Kidney (tissue), 14 donors: ENCODE measurements around the gene TBC1D9B. TPM values are rescaled to one million over a fixed set of nuclear protein-coding genes. Genes with fewer than 3 reads are reported as not detected.

Experiments
- DNase-seq, 5 donors: peaks; one replicate each; pipeline ENCODE4 v3.0.0-alpha.2; 2013 to 2020
- FAIRE-seq: peaks from 2 replicates; lab custom pipeline; 2012; peaks lifted over from hg19 to GRCh38; lab: Jason Lieb, UNC
- H3K27ac ChIP-seq, 2 donors: one replicate each; pipeline ENCODE4 v1.7.0; 2013; ENCODE audit warnings: low read depth in 2 of 2, low read length in 2 of 2, inconsistent platforms in 1 of 2
- H3K27me3 ChIP-seq: one replicate; pipeline ENCODE4 v1.7.1; 2013; ENCODE audit warnings: low read length, inconsistent platforms; ENCODE audit not compliant: control insufficient read depth, insufficient read depth
- H3K36me3 ChIP-seq, 3 donors: one replicate each; pipeline versions ENCODE4 v1.7.0 to v1.7.1; 2013; ENCODE audit warnings: low read length in 3 of 3, control low read depth in 1 of 3, inconsistent platforms in 1 of 3; ENCODE audit not compliant: insufficient read depth in 3 of 3, control insufficient read depth in 2 of 3
- H3K4me1 ChIP-seq, 3 donors: one replicate each; pipeline versions ENCODE4 v1.7.0 to v1.7.1; 2013; ENCODE audit warnings: low read length in 3 of 3, inconsistent platforms in 1 of 3, low read depth in 1 of 3; ENCODE audit not compliant: control insufficient read depth in 2 of 3, insufficient read depth in 2 of 3
- H3K4me3 ChIP-seq, 3 donors: one replicate each; pipeline versions ENCODE4 v1.7.0 to v1.8.1; 2013; ENCODE audit warnings: low read length in 3 of 3, control low read depth in 1 of 3, inconsistent platforms in 1 of 3
- H3K9ac ChIP-seq, 3 donors: one replicate each; pipeline versions ENCODE4 v1.7.0 to v1.7.1; 2013; ENCODE audit warnings: low read length in 3 of 3, control low read depth in 1 of 3, inconsistent platforms in 1 of 3
- H3K9me3 ChIP-seq, 3 donors: one replicate each; pipeline versions ENCODE4 v1.7.0 to v1.7.1; 2013; ENCODE audit warnings: low read length in 3 of 3, control low read depth in 1 of 3, inconsistent platforms in 1 of 3; ENCODE audit not compliant: control insufficient read depth in 2 of 3, insufficient read depth in 1 of 3
- intact Hi-C: fragments of 100-400 bp; cut with DNase I; formaldehyde crosslinking; loops from one replicate; pipeline ENCODE4 v1.11.1; 2022
- polyA plus RNA-seq: library from polyadenylated mRNA; stranded (reverse); fragments of 350-450 nt; fragmentation: Illumina TruSeq; extraction: RNeasy Lipid Tissue Mini Kit (QIAGEN cat#74804); gene quantifications from one replicate; pipeline ENCODE4 v1.2.3, GENCODE V29; 2014; ENCODE audit warnings: low read depth, low replicate concordance; ENCODE audit not compliant: insufficient read depth
- total RNA-seq: library from RNA; stranded (reverse); fragmentation: NEBNext Ultra II Directional; extraction: Animal tissue kit (Norgen Biotek cat#: 25700); gene quantifications from one replicate; pipeline ENCODE4 v1.2.1, GENCODE V29; 2021
- TF ChIP-seq, protein P1 (sequence below): IDR thresholded peaks from 3 replicates; pipeline ENCODE4 v1.5.1; 2012; ENCODE audit warnings: mild to moderate bottlenecking, moderate library complexity, borderline replicate concordance; ENCODE audit not compliant: insufficient read depth; ENCODE audit errors: extremely low read depth
- donor health status: control.
- donor health status: control.
- donor health status: control.
- donor health status: control.
- donor health status: control.
- donor health status: DM: yes; HTN: yes; CAD: no.
- donor health status: Normal renal cell carcinoma (clear cell type).

The TBC1D9B gene
- total and polyA plus RNA-seq, 2 donors from 2014 or later, result 49.5 to 117 TPM

- TF ChIP-seq, protein P1, sequence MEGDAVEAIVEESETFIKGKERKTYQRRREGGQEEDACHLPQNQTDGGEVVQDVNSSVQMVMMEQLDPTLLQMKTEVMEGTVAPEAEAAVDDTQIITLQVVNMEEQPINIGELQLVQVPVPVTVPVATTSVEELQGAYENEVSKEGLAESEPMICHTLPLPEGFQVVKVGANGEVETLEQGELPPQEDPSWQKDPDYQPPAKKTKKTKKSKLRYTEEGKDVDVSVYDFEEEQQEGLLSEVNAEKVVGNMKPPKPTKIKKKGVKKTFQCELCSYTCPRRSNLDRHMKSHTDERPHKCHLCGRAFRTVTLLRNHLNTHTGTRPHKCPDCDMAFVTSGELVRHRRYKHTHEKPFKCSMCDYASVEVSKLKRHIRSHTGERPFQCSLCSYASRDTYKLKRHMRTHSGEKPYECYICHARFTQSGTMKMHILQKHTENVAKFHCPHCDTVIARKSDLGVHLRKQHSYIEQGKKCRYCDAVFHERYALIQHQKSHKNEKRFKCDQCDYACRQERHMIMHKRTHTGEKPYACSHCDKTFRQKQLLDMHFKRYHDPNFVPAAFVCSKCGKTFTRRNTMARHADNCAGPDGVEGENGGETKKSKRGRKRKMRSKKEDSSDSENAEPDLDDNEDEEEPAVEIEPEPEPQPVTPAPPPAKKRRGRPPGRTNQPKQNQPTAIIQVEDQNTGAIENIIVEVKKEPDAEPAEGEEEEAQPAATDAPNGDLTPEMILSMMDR, result no peak
- FAIRE-seq, result no peak
- peak in 1 of 5 donors; percentile 40 for DNase-seq
These were observed 14.4 kb downstream of the TBC1D9B start for GRCh38 chr5:179893076-179893957.

GRCh38 chr5:179892255-179892654 is 15.4 kb downstream of the TBC1D9B start:
- no peak for FAIRE-seq
- no peaks in the 10 kb centered on the region for H3K27me3 ChIP-seq
- H3K9ac ChIP-seq, result no peak overlapping the region
- intact Hi-C loops, result no loop called here
- H3K27ac ChIP-seq, result no peak overlapping the region
- peaks cover 0 to 57% (median 40%) of the 10 kb centered on the region in 3 donors for H3K36me3 ChIP-seq
- TF ChIP-seq, protein P1, result no peak
- H3K9me3 ChIP-seq, result no peaks in the 10 kb centered on the region
- peak in 1 of 5 donors; percentile 10 for DNase-seq
- no peaks in the 10 kb centered on the region for H3K4me1 ChIP-seq
- H3K4me3 ChIP-seq, result no peak overlapping the region

More at GRCh38 chr5:179893076-179893957, 14.4 kb downstream of the TBC1D9B start:
- no peak overlapping the region for H3K27ac ChIP-seq
- H3K36me3 ChIP-seq, result peaks cover 4 to 57% (median 36%) of the 10 kb centered on the region in 3 donors
- H3K4me3 ChIP-seq, result no peak overlapping the region
- no peaks in the 10 kb centered on the region for H3K4me1 ChIP-seq
- H3K9ac ChIP-seq, result no peak overlapping the region
- intact Hi-C loops, result no loop called here
- no peaks in the 10 kb centered on the region for H3K27me3 ChIP-seq
- H3K9me3 ChIP-seq, result no peaks in the 10 kb centered on the region

- DNase-seq (peak in 1 of 5 donors; percentile 52), FAIRE-seq (no peak)
- Histone ChIP-seq H3K36me3 (peaks cover 0 to 58% (median 43%) of the 10 kb centered on the region in 3 donors), H3K9ac (no peak overlapping the region), H3K4me3 (no peak overlapping the region), H3K27ac (no peak overlapping the region), H3K9me3 (no peaks in the 10 kb centered on the region), H3K4me1 (no peaks in the 10 kb centered on the region), H3K27me3 (no peaks in the 10 kb centered on the region)
- intact Hi-C loops, result no loop called here
- TF ChIP-seq, protein P1, result no peak
These were observed 16.7 kb downstream of the TBC1D9B start for GRCh38 chr5:179890751-179891682.
